Stimulated activated naive CD8-positive, alpha-beta T cell treated with anti-CD3 and anti-CD28 coated beads, Interleukin-15, amount 100 ng/mL, for 72 hours (primary cell): Measurements from ENCODE around the gene SLC44A3.
A peak's percentile ranks its signal among the peaks of the same experiment; 100 is the strongest.

ENCODE experiments used
- ATAC-seq: fragments of 150-1000 bp; cut with Tn5 transposase; 2 replicates; pipeline ENCODE4 v1.10.0; 2021; ENCODE audit warnings: mild to moderate bottlenecking, moderate library complexity
- DNase-seq, 2 donors: peaks; one replicate each; pipeline ENCODE4 v3.0.0; 2021 to 2022
- H3K27ac Mint-ChIP-seq, 2 donors: one replicate each; pipeline ENCODE4 v1.8.0; 2022; ENCODE audit warnings: mild to moderate bottlenecking in 2 of 2, mixed read lengths in 2 of 2, moderate library complexity in 2 of 2
- H3K27me3 Mint-ChIP-seq: one replicate; pipeline ENCODE4 v1.8.0; 2022; ENCODE audit warnings: mixed read lengths
- H3K4me1 Mint-ChIP-seq: one replicate; pipeline ENCODE4 v1.8.0; 2022; ENCODE audit warnings: mild to moderate bottlenecking, mixed read lengths
- H3K4me3 Mint-ChIP-seq, 2 donors: one replicate each; pipeline ENCODE4 v1.8.0; 2022; ENCODE audit warnings: mild to moderate bottlenecking in 2 of 2, mixed read lengths in 2 of 2, moderate library complexity in 1 of 2
- H3K9me3 Mint-ChIP-seq, 2 donors: one replicate each; pipeline ENCODE4 v1.8.0; 2022; ENCODE audit warnings: mixed read lengths in 2 of 2

SLC44A3 gene

DNA sequence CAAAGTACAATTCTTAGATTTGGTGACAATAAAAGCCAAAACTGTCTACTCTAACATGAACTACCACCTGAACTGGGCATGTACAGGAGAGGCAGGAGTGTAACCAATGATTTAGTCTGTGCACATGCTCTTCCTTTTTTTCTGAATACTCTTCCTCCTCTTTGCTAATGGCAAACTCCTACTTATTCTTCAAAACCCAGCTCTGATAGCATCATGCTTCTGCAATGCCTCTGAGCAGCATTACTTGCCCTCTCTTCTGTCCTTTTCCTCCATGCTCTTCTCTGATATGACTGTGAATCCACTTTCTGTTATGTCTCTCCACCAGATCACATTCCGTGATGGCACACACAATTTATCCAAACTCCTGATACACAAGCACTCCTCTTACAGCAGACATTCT is 75.4 kb downstream of the SLC44A3 start:
- H3K9me3 Mint-ChIP-seq: no peaks in the 10 kb centered on the region
- no peak overlapping the region for H3K27ac Mint-ChIP-seq
- ATAC-seq (no peak), DNase-seq (no peak)
- H3K4me3 Mint-ChIP-seq: no peak overlapping the region
- H3K4me1 Mint-ChIP-seq: no peaks in the 10 kb centered on the region
- H3K27me3 Mint-ChIP-seq: no peaks in the 10 kb centered on the region

DNA sequence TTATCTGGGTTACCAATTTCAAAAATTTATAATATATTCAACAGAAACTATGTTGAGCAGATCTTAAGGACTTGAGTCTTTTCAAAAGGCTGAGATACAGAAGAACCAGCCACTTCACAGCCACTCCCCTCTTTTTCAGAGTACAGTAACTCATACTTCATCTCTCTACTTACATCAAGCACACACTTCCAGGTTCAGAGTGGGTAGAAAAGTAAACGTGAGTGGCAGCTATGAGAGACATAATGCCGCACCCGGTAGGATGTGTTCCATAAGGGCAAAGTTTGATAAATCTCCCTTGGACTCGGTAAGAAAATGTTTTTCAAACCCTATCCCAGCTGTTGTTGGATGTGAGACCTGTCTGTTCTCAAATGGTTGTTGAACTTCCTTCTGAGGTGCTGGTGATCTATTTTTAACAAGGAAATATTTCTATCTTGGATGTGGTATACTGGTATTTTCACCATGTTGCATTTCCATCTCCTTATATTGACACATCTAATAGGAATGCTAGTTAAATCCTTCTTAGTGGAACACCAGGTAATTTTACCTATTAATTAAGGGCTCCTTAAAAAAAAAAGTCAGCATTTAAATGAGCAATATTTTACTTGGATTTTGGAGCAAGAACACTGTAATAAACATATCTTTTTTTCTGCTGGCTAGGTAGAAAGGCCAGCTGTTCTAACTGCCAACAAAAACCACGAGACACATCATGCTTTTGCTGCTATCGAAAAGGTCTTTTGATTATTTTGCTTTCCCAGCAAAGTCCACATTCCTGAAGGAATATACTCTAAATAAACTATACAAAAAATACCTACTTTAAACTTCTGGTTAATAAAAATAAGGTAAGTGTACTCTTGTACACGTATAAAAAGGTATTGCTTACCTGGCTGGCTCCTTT is 78.6 kb downstream of the SLC44A3 start:
- H3K27me3 Mint-ChIP-seq: no peaks in the 10 kb centered on the region
- DNase-seq: no peak
- no peak for ATAC-seq
- H3K27ac Mint-ChIP-seq: no peak overlapping the region
- no peak overlapping the region for H3K4me3 Mint-ChIP-seq
- H3K4me1 Mint-ChIP-seq: no peaks in the 10 kb centered on the region
- no peaks in the 10 kb centered on the region for H3K9me3 Mint-ChIP-seq

DNA sequence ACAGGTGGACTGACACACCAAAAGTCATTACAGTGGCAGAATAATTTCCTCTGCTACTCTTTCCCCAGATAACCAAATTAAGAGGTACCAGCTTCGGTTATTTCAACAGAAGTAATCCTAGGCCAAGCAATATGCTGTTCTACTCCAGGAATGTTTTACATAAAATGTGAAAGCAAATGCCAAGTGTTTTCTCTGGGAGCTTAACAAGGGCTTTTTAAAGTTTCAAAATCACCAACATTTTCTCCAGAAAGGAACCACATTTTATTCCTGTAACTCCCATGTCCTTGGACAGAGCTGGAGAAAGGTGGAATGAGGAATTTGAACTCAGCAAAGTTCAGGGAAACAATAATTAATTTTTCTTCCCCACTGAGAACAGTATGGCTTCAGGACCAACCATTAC is 79.6 kb downstream of the SLC44A3 start:
- no peaks in the 10 kb centered on the region for H3K27me3 Mint-ChIP-seq
- no peaks in the 10 kb centered on the region for H3K4me1 Mint-ChIP-seq
- DNase-seq (no peak), ATAC-seq (no peak)
- H3K4me3 Mint-ChIP-seq: no peak overlapping the region
- no peaks in the 10 kb centered on the region for H3K9me3 Mint-ChIP-seq
- H3K27ac Mint-ChIP-seq: no peak overlapping the region

DNA sequence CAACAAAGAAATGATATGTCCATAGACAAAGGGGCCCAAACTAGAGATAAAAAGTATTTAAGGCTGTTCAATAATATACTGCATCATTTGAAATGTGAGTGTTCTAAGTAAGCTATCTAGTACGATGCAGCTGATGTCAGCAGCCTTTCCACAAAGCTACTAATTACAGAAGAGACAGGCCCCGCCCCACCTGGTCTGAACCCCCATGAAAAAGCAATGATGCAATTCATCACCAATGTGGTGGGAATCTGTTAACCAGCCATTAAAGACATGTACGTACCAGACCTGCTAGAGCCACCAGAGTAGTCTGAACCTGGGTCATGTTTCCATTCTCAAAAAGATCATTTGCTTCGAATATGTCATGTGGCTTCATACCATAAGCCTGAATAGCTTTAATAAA is 81.7 kb downstream of the SLC44A3 start:
- ATAC-seq (peak; percentile 33), DNase-seq (no peak)
- Mint-ChIP-seq H3K4me1 (no peaks in the 10 kb centered on the region), H3K9me3 (no peaks in the 10 kb centered on the region), H3K4me3 (no peak overlapping the region), H3K27me3 (no peaks in the 10 kb centered on the region), H3K27ac (no peak overlapping the region)

DNA sequence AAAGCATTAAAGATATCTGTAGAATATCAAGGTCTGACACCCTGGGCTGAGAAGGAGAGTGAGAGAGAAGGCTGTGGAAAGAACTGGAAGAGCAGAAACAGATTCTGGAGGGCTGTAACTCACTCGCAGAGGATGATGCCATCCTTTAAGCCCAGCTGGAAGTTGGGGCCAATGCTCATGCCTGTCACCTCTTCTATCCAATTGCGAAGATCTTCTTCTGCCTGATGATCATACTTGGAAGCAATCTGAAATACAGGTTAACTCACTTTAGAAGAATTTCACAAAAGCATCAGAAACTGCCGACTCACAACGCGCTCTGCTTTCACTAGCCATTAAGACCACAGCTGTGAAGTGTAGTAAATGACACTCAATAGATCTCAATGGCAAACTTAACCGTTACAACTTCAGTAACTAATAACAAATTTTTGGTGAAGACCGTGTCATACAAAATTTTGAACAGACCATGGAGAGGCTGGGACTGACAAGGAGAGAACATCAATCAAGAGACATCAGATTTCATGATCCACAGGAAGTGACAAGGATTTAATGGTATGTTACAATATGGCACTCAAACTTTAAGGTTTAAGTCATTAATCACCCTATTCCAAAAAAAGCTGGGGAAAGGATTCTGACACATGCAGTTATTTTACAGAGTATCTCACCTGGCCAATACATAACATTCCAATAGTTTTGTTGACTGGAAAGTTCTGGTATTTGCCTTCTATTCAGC is 83.3 kb downstream of the SLC44A3 start:
- no peaks in the 10 kb centered on the region for H3K4me1 Mint-ChIP-seq
- H3K9me3 Mint-ChIP-seq: no peaks in the 10 kb centered on the region
- H3K27me3 Mint-ChIP-seq: no peaks in the 10 kb centered on the region
- no peak overlapping the region for H3K4me3 Mint-ChIP-seq
- H3K27ac Mint-ChIP-seq: no peak overlapping the region
- no peak for DNase-seq
- no peak for ATAC-seq

DNA sequence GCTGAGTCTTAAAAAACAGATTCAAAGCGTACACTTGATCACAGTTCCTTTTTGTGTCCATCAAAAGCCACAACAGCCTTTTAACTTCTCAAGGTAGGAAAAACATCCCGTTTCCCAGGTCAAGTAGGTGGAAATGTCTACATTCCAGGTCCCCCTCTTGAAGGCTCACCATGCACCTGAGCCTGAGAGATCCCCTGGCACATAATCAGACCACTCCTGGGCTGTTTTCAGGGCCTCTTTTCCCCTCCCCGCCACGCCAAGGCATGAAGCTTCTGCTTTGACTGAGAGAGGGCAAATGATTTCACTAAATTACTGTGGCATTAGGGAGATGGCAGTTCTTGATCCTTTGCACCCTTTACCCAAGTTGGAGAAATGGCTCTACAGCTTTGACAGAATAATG is 85.0 kb downstream of the SLC44A3 start:
- no peak for ATAC-seq
- no peaks in the 10 kb centered on the region for H3K27me3 Mint-ChIP-seq
- DNase-seq: no peak
- H3K9me3 Mint-ChIP-seq: no peaks in the 10 kb centered on the region
- H3K27ac Mint-ChIP-seq: no peak overlapping the region
- no peak overlapping the region for H3K4me3 Mint-ChIP-seq
- H3K4me1 Mint-ChIP-seq: no peaks in the 10 kb centered on the region

DNA sequence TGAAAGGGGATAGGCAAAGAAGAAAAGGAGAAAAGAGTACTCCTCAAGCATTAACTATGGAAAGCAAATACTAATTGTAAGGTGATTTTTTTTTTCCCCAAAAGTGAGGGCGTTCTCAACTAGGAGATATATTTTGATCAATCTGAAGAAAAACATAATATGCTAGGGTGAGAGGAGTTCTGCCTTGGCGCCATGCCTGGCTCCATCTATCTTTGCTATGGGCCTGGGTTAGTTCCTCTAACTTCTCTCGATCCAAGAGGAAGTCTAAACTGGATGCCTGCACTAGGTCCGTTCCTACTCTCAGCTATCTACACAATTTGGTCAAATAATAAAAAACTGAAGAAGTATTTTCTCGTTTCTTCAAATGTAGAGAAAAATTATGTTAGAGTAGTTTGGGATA is 86.2 kb downstream of the SLC44A3 start:
- Mint-ChIP-seq H3K9me3 (no peaks in the 10 kb centered on the region), H3K4me3 (no peak overlapping the region), H3K4me1 (no peaks in the 10 kb centered on the region), H3K27me3 (no peaks in the 10 kb centered on the region), H3K27ac (no peak overlapping the region)
- no peak for DNase-seq
- ATAC-seq: no peak

DNA sequence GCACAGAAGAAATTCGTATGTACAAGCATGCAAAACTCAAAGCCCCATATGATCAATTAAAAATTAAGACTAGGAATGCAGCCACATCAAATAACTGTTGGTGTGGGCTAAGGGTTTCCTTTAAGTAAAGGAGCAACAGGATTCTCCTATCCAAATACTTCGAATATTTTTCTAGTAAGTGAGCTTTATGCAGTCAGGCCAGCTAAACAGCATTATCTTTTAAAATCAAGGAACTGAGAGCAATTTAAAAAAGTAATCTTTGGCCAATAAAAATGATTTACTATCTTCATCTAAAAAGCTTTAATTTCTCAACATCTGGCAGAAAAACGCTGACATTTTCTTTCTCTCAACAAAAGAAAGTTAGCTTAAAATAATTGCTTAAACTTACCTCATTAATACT is 87.0 kb downstream of the SLC44A3 start:
- H3K9me3 Mint-ChIP-seq: no peaks in the 10 kb centered on the region
- H3K4me3 Mint-ChIP-seq: no peak overlapping the region
- ATAC-seq (no peak), DNase-seq (no peak)
- H3K4me1 Mint-ChIP-seq: no peaks in the 10 kb centered on the region
- no peaks in the 10 kb centered on the region for H3K27me3 Mint-ChIP-seq
- H3K27ac Mint-ChIP-seq: no peak overlapping the region

DNA sequence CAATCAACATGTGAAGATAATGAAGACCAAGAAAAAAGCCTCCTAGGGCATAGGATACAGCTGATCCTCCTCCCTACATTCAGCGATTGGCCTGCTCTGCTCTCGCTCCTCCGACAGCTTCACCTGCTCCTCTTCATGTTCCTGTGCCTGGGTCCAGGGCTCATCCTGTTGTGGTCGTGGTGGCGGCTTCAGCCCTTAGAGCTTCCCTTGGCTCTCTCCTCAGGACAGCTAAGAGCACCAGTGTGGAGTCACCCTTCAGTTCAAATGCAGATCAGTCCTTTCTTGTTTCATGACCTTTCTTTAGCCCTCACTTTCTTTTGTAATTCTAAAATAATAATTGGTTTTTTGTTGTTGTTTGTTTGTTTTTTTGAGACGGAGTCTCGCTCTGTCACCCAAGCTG is 88.0 kb downstream of the SLC44A3 start:
- ATAC-seq (no peak), DNase-seq (no peak)
- Mint-ChIP-seq H3K9me3 (no peaks in the 10 kb centered on the region), H3K27ac (peak overlapping the region in 1 of 2 donors; percentile 31), H3K4me3 (no peak overlapping the region), H3K27me3 (no peaks in the 10 kb centered on the region), H3K4me1 (no peaks in the 10 kb centered on the region)

DNA sequence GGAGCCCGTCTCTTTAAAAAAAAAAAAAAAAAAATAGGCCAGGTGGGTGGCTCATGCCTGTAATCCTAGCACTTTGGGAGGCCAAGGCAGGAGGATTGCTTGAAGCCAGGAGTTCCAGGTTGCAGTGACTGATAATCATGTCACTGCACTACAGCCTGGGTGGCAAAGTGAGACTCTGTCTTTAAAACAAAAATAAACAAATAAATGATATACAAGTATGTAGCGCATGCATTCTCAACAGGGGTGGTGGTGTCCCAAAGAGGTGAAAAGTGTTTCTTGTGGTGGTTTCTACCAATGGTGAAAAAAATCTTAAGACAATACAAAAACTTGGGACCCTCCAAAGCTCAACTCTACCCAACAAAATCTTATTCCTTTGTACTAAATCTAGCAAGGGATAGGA is 88.8 kb downstream of the SLC44A3 start:
- Mint-ChIP-seq H3K4me1 (no peaks in the 10 kb centered on the region), H3K4me3 (no peak overlapping the region), H3K9me3 (no peaks in the 10 kb centered on the region), H3K27ac (no peak overlapping the region), H3K27me3 (no peaks in the 10 kb centered on the region)
- ATAC-seq (no peak), DNase-seq (no peak)

DNA sequence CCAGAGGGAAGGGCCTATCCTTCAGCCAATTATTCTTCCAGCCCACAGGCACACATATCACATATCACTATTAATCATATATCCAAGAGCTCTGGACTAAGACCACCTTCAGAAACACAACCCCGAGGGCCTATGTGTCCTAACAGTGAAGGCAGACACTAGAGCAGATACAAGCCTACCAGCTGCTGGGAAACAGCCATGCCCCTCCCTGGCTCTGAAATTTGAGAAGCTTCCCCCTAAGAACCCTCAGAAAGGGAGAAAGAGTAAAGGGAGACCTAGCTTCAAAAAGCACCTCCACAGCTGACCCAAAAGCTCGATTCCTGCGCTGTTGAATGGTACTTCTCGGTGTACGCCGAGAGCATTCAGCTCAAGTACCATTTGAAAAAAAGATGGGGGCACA is 89.3 kb downstream of the SLC44A3 start:
- no peak for ATAC-seq
- Mint-ChIP-seq H3K27ac (no peak overlapping the region), H3K4me1 (no peaks in the 10 kb centered on the region), H3K4me3 (no peak overlapping the region), H3K27me3 (no peaks in the 10 kb centered on the region), H3K9me3 (no peaks in the 10 kb centered on the region)
- DNase-seq: no peak

DNA sequence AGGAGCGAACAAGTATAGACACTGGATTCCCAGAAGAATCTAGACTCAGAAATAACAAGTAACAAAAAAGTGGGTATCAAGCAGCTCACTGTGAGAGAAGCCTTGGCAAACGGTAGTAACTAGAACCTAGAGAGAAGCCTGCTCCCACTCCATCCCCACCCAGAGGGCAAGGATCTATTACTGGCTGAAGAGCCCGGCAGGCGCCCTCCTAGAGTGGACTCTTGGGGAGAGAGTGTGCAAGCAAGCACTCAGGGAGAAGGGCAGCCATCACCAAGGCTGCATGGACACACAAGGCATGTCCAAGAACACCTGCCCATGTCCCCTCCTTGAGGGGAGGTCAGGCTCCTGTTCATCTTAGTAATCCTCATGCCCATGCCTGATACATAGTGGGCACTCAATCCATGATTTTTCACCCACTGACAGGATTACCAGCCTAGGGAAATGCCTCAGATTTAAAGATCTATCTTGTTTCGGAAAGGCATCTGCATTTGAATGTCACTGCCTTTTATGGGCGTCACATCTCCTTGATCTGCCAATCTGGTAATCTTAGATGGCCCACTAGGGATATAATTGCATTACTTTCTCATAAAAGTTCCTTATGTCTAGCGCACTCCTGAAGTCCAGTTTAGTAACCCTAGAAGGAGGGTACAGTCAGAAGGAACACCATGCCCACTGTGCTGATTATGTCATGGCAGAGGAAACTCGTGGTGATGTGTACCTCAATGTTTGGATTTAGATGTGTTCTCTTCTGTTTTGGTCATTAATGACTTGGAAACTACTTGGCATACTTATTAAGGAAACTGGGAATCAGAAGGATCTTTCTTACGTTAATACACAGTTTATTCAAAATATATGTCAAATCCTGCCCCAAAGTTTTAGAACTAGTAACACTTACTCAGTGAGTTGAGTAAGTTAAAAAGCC is 92.4 kb downstream of the SLC44A3 start:
- H3K27ac Mint-ChIP-seq: no peak overlapping the region
- ATAC-seq: no peak
- no peak for DNase-seq
- H3K9me3 Mint-ChIP-seq: no peaks in the 10 kb centered on the region
- H3K4me1 Mint-ChIP-seq: no peaks in the 10 kb centered on the region
- no peaks in the 10 kb centered on the region for H3K27me3 Mint-ChIP-seq
- H3K4me3 Mint-ChIP-seq: no peak overlapping the region

DNA sequence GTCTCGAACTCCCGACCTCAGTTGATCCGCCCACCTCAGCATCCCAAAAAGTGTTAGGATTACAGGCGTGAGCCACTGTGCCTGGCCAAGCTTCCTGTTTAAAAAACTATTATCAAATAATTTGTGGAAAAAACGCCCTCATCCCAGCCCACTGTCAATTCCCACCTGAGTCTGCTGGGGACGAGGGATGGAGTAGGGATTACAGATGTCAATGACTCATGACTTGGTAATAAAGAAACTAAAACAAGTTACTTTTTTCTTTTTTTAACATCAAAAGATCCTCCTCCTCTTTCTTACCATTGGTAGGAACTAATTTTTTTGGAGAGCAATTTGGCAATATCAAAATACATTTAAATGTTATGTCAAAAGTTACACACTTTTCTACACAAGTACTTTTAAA is 97.1 kb downstream of the SLC44A3 start:
- Mint-ChIP-seq H3K9me3 (no peaks in the 10 kb centered on the region), H3K4me1 (no peaks in the 10 kb centered on the region), H3K27me3 (no peaks in the 10 kb centered on the region), H3K27ac (no peak overlapping the region), H3K4me3 (no peak overlapping the region)
- DNase-seq (no peak), ATAC-seq (no peak)

DNA sequence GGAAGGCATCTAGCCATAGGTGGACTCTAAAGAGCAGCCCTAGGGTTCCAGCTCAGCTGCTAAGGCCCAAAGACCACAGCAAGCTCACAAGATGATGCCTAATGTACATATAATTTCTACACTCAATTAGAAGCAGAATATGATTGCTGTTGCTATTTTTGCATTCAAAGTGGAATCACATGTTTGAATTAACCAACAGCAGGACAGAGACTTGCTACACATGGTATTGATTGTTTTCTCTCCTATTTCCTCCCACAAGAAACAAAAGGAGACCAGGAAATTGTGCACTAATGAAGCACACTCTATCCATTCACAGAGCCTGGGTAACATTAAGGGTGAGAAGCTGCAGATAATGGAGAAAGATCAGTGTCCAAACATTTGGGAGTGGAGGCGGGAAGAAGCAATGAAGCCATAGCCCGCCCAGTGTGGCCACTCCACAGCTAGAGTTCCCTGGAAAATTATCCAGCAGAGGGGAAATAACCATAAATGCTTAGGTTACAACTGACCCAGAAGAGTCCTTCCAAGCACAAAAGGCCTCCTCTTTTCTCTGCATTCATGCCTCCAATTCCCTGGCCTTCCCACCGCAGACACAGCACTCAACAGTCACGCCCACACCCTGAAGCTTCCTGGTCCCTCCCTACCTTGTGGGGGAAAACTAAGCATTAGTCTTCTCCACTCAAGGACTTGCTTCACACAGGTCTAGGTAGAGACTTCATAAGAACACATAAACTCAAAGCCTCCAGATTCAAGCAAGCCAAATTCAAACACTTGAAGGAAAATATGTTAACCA is 99.3 kb downstream of the SLC44A3 start:
- H3K27ac Mint-ChIP-seq: no peak overlapping the region
- H3K4me1 Mint-ChIP-seq: peaks cover 17% of the 10 kb centered on the region
- H3K4me3 Mint-ChIP-seq: no peak overlapping the region
- ATAC-seq (no peak), DNase-seq (no peak)
- H3K27me3 Mint-ChIP-seq: peaks cover 10% of the 10 kb centered on the region
- no peaks in the 10 kb centered on the region for H3K9me3 Mint-ChIP-seq

DNA sequence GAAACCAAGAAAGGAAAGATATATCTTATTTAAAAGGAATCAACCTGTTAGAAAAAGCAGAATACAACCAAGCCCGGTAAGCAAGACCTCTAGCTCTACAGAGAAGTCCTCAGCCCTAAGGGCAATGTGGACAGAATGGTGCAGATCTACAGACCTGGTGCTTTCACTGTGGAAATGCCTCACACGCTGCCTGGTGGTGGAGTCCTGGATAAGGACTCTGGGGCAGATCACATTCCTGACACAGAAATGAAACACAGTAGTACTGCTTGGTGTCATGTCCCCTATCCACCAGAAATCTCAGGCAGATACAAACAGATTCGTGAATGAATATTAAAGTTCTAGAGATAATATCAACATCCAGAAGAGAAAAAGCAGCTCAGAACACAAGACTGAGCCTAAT is 99.9 kb downstream of the SLC44A3 start:
- H3K27me3 Mint-ChIP-seq: peaks cover 10% of the 10 kb centered on the region
- no peaks in the 10 kb centered on the region for H3K9me3 Mint-ChIP-seq
- no peak for DNase-seq
- H3K4me3 Mint-ChIP-seq: no peak overlapping the region
- peaks cover 23% of the 10 kb centered on the region for H3K4me1 Mint-ChIP-seq
- no peak overlapping the region for H3K27ac Mint-ChIP-seq
- ATAC-seq: no peak
